HFFc6 (cell line): ENCODE measurements around the gene ATP2A1. TPM values are rescaled to one million over a fixed set of nuclear protein-coding genes. Genes with fewer than 3 reads are reported as not detected.

Experiments
- DNase-seq: peaks from one replicate; pipeline ENCODE4 v3.0.0-alpha.2; 2018
- H3K27ac Mint-ChIP-seq: 2 replicates; pipeline ENCODE4 v1.8.0; 2020; ENCODE audit warnings: mild to moderate bottlenecking, mixed read lengths
- H3K27me3 Mint-ChIP-seq: 2 replicates; pipeline ENCODE4 v1.8.0; 2021; ENCODE audit warnings: mild to moderate bottlenecking, moderate library complexity, mixed read lengths; ENCODE audit not compliant: insufficient read depth
- H3K36me3 Mint-ChIP-seq: 2 replicates; pipeline ENCODE4 v1.8.0; 2021; ENCODE audit warnings: low read depth, mixed read lengths
- H3K4me1 Mint-ChIP-seq: 2 replicates; pipeline ENCODE4 v1.8.0; 2020; ENCODE audit warnings: low read depth, mixed read lengths
- H3K4me3 Mint-ChIP-seq: 2 replicates; pipeline ENCODE4 v1.8.0; 2020; ENCODE audit warnings: mild to moderate bottlenecking, moderate library complexity, mixed read lengths
- H3K9me3 Mint-ChIP-seq: 2 replicates; pipeline ENCODE4 v1.8.0; 2020; ENCODE audit warnings: mild to moderate bottlenecking, mixed read lengths
- total RNA-seq, 6 experiments: library from RNA; stranded (reverse); fragmentation: NEBNext Ultra II Directional; extraction: Animal tissue kit (Norgen Biotek cat#: 25700); gene quantifications; 2 replicates in 1 of 6; 3 replicates in 5 of 6; pipeline ENCODE4 v1.2.3, GENCODE V29; 2021
- TF ChIP-seq, protein P1 (sequence below): fragments of 200-600 bp; sonication (generic); IDR thresholded peaks from 2 replicates; pipeline ENCODE4 v1.5.0; 2021; ENCODE audit warnings: antibody characterized with exemption, mild to moderate bottlenecking

The ATP2A1 gene
- total RNA-seq, 6 experiments from 2014 or later, result 0.26 to 0.85 (median 0.54) TPM

DNA sequence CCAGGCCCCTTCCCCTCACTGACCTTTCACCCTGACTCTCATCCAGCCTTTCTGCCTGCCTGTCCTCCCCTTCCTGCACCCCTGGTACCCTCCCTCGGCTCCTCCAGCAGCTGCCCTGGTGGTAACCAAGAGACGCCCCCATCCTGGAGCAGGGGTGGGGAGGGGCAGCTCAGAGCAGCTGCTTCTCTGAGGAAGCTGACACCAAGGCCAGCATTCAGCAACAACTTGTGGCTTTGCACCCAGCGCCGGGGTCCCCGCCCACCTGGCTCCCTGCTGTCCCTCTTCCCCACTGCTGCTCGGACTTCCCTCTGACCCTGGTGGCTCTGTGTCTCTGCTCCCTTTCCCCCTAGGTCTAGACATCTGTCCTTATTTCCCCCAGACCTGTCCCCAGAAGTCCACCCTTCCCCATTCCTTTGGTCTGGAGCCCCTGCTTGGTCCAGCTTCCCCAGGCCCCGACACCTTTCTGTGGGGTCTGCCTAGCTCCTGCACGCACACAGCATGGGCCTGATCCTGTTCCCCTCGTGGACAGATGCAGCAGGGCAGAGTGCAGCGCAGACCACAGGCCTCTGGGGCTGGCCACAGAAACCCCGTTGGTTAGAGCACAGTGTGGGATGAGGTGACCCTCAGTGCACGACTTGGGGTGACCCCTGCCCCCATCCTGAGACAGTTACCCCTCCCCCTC lies 1.2 kb upstream of the ATP2A1 start:
- no peaks in the 10 kb centered on the region; the same call in 1 of the 2 replicates for H3K9me3 Mint-ChIP-seq
- H3K36me3 Mint-ChIP-seq, result no peaks in the 10 kb centered on the region; the same call in 1 of the 2 replicates
- no peak for DNase-seq
- TF ChIP-seq, protein P1, sequence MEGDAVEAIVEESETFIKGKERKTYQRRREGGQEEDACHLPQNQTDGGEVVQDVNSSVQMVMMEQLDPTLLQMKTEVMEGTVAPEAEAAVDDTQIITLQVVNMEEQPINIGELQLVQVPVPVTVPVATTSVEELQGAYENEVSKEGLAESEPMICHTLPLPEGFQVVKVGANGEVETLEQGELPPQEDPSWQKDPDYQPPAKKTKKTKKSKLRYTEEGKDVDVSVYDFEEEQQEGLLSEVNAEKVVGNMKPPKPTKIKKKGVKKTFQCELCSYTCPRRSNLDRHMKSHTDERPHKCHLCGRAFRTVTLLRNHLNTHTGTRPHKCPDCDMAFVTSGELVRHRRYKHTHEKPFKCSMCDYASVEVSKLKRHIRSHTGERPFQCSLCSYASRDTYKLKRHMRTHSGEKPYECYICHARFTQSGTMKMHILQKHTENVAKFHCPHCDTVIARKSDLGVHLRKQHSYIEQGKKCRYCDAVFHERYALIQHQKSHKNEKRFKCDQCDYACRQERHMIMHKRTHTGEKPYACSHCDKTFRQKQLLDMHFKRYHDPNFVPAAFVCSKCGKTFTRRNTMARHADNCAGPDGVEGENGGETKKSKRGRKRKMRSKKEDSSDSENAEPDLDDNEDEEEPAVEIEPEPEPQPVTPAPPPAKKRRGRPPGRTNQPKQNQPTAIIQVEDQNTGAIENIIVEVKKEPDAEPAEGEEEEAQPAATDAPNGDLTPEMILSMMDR, result no peak
- peaks cover 18% of the 10 kb centered on the region for H3K4me1 Mint-ChIP-seq
- no peak overlapping the region for H3K4me3 Mint-ChIP-seq
- peaks cover 10% of the 10 kb centered on the region; the same call in 1 of the 2 replicates for H3K27me3 Mint-ChIP-seq
- H3K27ac Mint-ChIP-seq, result no peak overlapping the region

GRCh38 chr16:28877655-28878000 lies 660 bp upstream of the ATP2A1 start:
- Mint-ChIP-seq H3K9me3 (no peaks in the 10 kb centered on the region; the same call in 1 of the 2 replicates), H3K4me3 (no peak overlapping the region), H3K27ac (no peak overlapping the region), H3K4me1 (peaks cover 18% of the 10 kb centered on the region), H3K27me3 (peaks cover 10% of the 10 kb centered on the region; the same call in 1 of the 2 replicates), H3K36me3 (no peaks in the 10 kb centered on the region; the same call in 1 of the 2 replicates)
- no peak for DNase-seq
- TF ChIP-seq, protein P1, result no peak

- Mint-ChIP-seq H3K36me3 (no peaks in the 10 kb centered on the region; the same call in 1 of the 2 replicates), H3K27ac (peak overlapping the region; percentile 58), H3K4me3 (peak overlapping the region; percentile 94), H3K4me1 (peaks cover 18% of the 10 kb centered on the region), H3K27me3 (peaks cover 10% of the 10 kb centered on the region), H3K9me3 (no peaks in the 10 kb centered on the region; the same call in 1 of the 2 replicates)
- DNase-seq, result peak; percentile 10
- TF ChIP-seq, protein P1, result no peak
Measured at GRCh38 chr16:28879261-28879840, 1.1 kb downstream of the ATP2A1 start.

DNA sequence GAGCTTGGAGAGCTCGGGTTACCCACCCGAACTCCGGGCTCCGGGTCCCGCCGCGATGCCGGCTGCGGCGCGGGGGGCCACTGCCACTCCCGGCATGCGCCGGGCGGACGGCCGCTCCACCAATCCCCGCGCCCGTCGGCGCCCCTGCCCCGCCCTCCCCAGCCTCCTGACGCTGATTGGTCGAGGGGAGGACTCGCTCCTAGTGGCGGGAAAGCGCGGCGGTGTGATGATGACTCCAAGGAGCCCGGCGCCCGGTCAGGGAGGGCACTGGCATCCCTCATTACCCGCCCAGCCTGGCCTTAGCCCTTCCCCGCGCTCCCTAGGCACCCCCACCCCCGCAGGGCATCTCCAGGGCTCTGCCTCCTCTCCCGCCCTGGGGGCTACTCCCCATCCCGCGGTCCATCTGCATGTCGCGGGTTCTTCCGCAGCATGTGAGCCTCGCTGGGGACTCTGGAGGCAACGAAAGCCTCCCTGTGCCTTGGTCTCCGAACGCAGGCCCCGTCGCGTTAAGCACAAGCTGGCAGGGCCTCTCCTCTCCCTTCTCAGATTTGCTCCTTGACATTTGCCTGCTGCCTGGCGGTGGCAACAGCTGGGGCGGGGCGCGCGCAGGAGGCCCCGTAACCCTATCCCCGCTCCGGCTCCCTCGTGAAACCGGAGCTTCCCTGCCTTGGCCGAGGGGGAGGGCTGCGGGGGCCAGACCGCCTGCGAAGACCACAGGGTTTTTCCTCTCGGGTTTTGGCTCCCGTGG lies 1.7 kb downstream of the ATP2A1 start:
- Mint-ChIP-seq H3K9me3 (no peaks in the 10 kb centered on the region; the same call in 1 of the 2 replicates), H3K36me3 (no peaks in the 10 kb centered on the region; the same call in 1 of the 2 replicates), H3K27me3 (peaks cover 10% of the 10 kb centered on the region), H3K4me3 (peak overlapping the region; percentile 94), H3K4me1 (peaks cover 18% of the 10 kb centered on the region), H3K27ac (no peak overlapping the region)
- DNase-seq, result peak; percentile 78
- TF ChIP-seq, protein P1, result peak; percentile 37; the same call in 1 of the 2 replicates

- H3K9me3 Mint-ChIP-seq, result no peaks in the 10 kb centered on the region; the same call in 1 of the 2 replicates
- peaks cover 18% of the 10 kb centered on the region for H3K4me1 Mint-ChIP-seq
- DNase-seq, result no peak
- H3K36me3 Mint-ChIP-seq, result no peaks in the 10 kb centered on the region; the same call in 1 of the 2 replicates
- H3K27me3 Mint-ChIP-seq, result peaks cover 10% of the 10 kb centered on the region
- H3K27ac Mint-ChIP-seq, result no peak overlapping the region
- TF ChIP-seq, protein P1, result no peak
- H3K4me3 Mint-ChIP-seq, result peak overlapping the region; percentile 24; the same call in 1 of the 2 replicates
Measured at GRCh38 chr16:28880589-28880915, 2.3 kb downstream of the ATP2A1 start.
